Measurements from ENCODE around the gene VPS52. TPM values are rescaled to one million over a fixed set of nuclear protein-coding genes. Genes with fewer than 3 reads are reported as not detected.

VPS52 gene
- total and polyA plus RNA-seq, 9 of the 15 experiments (the other 6 are each of a cell fraction or from before 2014, with no cell fraction given), result 24.4 to 103 (median 40.2) TPM

DNA sequence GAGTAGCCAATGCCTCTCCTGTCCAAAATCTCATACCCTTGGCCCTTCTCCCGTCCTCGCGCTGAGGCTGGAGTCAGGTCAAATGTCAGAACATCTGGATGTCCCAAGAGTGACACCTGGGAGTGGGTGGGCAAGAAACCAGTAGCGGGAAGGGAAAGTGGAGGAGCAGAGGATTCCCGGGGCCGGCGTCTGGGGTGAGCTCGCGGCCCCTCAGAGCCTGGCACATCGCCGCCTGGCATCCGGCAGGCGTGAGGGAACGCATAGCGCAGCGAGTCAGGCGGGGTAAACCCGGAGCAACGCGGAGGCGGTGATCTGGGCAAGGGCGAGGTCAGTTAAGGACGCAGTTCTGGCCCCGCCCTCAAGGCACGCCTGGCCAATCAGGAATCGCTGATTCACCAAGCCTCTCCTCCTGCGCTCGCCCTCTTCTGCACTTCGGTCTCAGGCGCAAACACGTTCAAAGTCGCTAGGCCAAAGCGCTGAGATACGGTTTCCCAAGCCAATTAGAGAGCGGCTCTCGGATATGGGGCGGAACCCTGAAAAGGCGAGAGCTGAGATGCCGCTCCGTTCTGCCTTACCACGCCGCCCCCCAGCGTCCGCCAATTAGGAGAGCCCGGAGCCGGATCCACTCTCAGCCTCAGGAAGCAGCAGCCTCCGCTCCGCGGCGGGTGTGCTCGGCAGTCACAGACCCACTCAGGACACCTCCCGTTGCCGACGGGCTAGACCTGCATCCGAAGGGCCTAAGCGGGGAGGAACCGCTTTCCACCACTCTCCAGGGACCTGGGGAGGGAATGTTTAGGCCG, 22.5 kb downstream of the VPS52 start (continued):
- TF ChIP-seq, protein P1, sequence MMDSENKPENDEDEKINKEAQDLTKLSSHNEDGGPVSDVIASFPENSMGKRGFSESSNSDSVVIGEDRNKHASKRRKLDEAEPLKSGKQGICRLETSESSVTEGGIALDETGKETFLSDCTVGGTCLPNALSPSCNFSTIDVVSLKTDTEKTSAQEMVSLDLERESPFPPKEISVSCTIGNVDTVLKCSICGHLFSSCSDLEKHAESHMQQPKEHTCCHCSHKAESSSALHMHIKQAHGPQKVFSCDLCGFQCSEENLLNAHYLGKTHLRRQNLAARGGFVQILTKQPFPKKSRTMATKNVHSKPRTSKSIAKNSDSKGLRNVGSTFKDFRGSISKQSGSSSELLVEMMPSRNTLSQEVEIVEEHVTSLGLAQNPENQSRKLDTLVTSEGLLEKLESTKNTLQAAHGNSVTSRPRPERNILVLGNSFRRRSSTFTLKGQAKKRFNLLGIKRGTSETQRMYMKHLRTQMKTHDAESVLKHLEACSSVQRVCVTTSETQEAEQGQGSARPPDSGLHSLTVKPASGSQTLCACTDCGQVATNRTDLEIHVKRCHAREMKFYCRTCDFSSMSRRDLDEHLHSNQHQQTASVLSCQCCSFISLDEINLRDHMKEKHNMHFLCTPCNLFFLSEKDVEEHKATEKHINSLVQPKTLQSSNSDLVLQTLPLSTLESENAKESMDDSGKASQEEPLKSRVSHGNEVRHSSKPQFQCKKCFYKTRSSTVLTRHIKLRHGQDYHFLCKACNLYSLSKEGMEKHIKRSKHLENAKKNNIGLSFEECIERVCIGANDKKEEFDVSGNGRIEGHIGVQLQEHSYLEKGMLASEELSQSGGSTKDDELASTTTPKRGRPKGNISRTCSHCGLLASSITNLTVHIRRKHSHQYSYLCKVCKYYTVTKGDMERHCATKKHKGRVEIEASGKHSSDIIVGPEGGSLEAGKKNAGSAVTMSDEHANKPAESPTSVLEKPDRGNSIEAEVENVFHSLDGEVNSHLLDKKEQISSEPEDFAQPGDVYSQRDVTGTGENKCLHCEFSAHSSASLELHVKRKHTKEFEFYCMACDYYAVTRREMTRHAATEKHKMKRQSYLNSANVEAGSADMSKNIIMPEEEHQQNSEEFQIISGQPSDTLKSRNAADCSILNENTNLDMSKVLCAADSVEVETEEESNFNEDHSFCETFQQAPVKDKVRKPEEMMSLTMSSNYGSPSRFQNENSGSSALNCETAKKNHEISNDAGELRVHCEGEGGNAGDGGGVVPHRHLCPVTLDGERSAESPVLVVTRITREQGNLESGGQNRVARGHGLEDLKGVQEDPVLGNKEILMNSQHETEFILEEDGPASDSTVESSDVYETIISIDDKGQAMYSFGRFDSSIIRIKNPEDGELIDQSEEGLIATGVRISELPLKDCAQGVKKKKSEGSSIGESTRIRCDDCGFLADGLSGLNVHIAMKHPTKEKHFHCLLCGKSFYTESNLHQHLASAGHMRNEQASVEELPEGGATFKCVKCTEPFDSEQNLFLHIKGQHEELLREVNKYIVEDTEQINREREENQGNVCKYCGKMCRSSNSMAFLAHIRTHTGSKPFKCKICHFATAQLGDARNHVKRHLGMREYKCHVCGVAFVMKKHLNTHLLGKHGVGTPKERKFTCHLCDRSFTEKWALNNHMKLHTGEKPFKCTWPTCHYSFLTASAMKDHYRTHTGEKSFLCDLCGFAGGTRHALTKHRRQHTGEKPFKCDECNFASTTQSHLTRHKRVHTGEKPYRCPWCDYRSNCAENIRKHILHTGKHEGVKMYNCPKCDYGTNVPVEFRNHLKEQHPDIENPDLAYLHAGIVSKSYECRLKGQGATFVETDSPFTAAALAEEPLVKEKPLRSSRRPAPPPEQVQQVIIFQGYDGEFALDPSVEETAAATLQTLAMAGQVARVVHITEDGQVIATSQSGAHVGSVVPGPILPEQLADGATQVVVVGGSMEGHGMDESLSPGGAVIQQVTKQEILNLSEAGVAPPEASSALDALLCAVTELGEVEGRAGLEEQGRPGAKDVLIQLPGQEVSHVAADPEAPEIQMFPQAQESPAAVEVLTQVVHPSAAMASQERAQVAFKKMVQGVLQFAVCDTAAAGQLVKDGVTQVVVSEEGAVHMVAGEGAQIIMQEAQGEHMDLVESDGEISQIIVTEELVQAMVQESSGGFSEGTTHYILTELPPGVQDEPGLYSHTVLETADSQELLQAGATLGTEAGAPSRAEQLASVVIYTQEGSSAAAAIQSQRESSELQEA (IDR thresholded peaks at IDR 0.05; ENCODE audit: low read depth), result 0 out of 2 replicates have a peak, but pooled peaks have one; percentile 35
- no peak for TF ChIP-seq ZNF764 (CRISPR knock-in tag; IDR thresholded peaks at IDR 0.05; ENCODE audit: low read depth)
- no peak for TF ChIP-seq ZNF184 (CRISPR knock-in tag; IDR thresholded peaks at IDR 0.05)
- no peak for TF ChIP-seq MCM2 (IDR thresholded peaks at IDR 0.05; ENCODE audit: low read depth)
- no peak for TF ChIP-seq NUFIP1 (IDR thresholded peaks at IDR 0.05; ENCODE audit: partially characterized antibody)
- TF ChIP-seq, protein P2, sequence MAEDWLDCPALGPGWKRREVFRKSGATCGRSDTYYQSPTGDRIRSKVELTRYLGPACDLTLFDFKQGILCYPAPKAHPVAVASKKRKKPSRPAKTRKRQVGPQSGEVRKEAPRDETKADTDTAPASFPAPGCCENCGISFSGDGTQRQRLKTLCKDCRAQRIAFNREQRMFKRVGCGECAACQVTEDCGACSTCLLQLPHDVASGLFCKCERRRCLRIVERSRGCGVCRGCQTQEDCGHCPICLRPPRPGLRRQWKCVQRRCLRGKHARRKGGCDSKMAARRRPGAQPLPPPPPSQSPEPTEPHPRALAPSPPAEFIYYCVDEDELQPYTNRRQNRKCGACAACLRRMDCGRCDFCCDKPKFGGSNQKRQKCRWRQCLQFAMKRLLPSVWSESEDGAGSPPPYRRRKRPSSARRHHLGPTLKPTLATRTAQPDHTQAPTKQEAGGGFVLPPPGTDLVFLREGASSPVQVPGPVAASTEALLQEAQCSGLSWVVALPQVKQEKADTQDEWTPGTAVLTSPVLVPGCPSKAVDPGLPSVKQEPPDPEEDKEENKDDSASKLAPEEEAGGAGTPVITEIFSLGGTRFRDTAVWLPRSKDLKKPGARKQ (CRISPR knock-in tag; IDR thresholded peaks at IDR 0.05), result no peak
- TF ChIP-seq NR2C1 (IDR thresholded peaks at IDR 0.05), result peak; percentile 58
- TF ChIP-seq NR2C1 (tag; IDR thresholded peaks at IDR 0.05), result peak; percentile 77
- no peak for TF ChIP-seq KLF10 (CRISPR knock-in tag; IDR thresholded peaks at IDR 0.05)
- TF ChIP-seq CHD2 (IDR thresholded peaks at IDR 0.05; ENCODE audit: low read depth, low read length), result no peak; the same call in 1 of the 2 replicates
- TF ChIP-seq PCBP2 (IDR thresholded peaks at IDR 0.05; ENCODE audit: low read depth, low read length, poor library complexity, severe bottlenecking), result no peak
- TF ChIP-seq, protein P3, sequence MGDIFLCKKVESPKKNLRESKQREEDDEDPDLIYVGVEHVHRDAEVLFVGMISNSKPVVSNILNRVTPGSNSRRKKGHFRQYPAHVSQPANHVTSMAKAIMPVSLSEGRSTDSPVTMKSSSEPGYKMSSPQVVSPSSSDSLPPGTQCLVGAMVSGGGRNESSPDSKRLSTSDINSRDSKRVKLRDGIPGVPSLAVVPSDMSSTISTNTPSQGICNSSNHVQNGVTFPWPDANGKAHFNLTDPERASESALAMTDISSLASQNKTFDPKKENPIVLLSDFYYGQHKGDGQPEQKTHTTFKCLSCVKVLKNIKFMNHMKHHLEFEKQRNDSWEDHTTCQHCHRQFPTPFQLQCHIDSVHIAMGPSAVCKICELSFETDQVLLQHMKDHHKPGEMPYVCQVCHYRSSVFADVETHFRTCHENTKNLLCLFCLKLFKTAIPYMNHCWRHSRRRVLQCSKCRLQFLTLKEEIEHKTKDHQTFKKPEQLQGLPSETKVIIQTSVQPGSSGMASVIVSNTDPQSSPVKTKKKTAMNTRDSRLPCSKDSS (IDR thresholded peaks at IDR 0.05; ENCODE audit: low read depth, partially characterized antibody), result no peak
- TF ChIP-seq ZNF408 (CRISPR knock-in tag; IDR thresholded peaks at IDR 0.05; ENCODE audit: low read depth), result no peak
- TF ChIP-seq CHD4 (IDR thresholded peaks at IDR 0.05; ENCODE audit: insufficient read depth, insufficient replicate concordance, low read depth, low read length, poor library complexity, severe bottlenecking), result no peak
- TF ChIP-seq ZNF165 (CRISPR knock-in tag; IDR thresholded peaks at IDR 0.05; ENCODE audit: borderline replicate concordance), result no peak
- TF ChIP-seq CBX5 (IDR thresholded peaks at IDR 0.05; ENCODE audit: borderline replicate concordance, low read depth), result no peak
- no peak for TF ChIP-seq PRMT5 (CRISPR knock-in tag; IDR thresholded peaks at IDR 0.05)
